ENCODE measurements around the gene C1orf141.
A peak's percentile ranks its signal among the peaks of the same experiment; 100 is the strongest.
"Not testable (repeated sequence)": the region's sequence is repeated elsewhere in the genome, so short reads cannot be mapped to it uniquely, and the experiment has no call there.

C1orf141 gene

GRCh38 chr1:67134695-67135094 is at the start of gene C1orf141:
TSS of gene C1orf141 (minus strand) at chr1:67134970. CDS start at chr1:67127240, 7,730 bp downstream.
- peak; percentile 78 for DNase-seq

DNA sequence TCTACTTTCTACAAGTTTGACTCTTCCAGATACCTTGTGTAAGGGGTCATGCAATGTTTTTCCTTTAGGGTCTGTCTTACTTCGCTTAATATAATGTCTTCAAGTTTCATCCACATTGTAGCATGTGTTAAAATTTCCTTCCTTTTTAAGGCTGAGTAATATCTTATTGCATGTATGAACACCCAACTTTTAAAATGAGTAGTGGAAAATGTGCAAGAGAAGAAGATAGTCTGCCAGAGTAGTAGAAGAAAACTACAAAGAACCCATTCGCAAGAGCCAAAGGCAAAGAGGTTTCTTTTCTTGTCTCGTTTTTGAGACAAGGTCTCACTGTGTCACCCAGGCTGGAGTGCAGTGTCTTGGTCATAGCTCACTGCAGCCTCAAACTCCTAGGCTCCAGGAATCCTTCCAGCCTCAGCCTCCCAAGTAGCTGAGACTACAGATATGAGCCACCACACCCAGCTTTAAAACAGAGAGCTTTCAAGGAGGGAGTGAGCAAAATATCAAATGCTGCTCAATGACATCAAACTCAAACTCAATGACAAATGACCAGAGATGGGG is 40.8 kb upstream of the C1orf141 start:
- DNase-seq: no peak

DNA sequence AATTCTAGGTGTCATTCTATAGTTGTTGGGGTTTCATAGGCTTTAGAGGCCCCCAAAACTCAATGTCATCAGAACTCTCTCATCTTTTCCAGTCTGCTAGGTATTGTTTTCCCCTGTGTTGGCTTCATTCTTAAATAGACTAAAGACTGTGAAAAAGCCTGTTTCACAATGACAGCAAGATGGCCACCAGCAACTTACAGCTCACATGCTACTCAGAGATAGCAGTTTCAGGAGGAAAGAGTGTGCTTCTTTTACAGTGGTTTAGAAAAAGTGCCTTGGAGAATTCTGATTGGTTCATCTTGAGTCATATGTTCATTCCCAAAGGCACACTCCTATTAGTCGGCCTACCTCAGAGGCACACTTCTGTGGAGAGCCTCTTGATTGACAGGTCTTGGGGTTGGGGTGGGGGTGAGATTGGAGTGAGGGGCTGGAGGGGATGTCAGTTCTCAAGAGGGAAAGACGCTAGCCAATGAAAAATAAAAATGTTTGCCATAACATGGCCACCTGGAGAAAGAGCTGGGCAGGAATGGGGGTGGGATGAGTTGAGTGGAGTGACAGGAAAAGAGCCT is 40.0 kb upstream of the C1orf141 start:
- no peak for DNase-seq

- no peak for DNase-seq
Measured at GRCh38 chr1:67173988-67174387, 39.2 kb upstream of the C1orf141 start.

- DNase-seq: no peak
Measured at GRCh38 chr1:67171978-67172377, 37.2 kb upstream of the C1orf141 start.

DNA sequence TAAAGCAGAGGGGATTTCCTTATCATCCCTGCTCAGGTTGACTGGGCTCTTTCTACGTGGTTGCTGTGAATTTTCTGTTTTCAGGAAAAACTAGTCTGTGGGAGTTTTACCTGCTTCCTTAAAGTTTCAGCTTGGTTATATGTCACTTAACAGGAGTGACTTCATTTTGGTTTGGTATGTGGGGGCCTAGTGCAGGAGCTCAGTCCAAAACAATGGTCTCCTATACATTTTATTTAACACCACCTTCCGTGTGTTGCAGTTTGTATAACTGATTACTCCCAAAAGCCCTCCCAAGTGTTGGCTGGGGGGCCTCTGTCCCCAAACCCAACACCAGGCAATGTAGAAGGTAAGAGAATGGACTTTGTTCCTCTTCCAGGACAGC is 36.8 kb upstream of the C1orf141 start:
- DNase-seq: no peak

DNA sequence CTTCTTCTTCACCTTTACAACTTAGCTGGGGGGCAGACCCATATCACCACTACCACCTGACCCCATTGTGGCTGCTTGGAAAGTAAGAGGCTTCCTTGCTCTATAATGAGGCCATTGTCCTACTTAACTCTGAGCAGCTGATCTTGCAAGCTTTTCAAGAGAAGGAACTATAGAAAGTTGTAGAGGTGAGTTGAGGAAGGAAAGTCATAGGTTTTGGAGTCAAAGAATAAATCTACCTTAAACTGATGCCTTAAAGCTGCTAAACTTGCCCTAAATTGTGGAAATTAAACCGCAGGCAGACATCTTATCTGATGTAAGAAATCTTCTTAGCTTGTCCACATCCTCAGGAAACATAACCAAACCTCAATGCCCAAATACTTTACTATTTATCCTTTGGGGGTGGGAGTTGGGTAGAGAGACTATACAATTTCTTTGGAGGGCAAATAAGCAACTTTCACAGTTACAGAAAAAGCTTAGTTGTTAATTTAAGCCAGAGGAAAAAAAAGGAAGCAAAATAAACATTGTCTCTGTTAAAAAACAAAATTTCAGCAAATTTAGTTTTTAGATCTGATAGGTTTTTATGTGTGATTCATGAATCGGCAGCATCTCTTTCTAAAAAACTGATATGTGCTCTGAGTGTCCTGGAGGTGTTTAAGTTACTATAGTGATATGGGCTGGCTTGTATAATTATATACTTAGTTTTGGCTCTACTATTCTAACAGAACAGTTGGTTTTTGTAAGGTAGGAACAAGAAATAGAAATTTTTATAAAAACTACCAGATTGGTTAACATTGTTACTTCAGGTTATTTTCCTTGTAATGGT is 36.2 kb upstream of the C1orf141 start:
- DNase-seq: peak; percentile 33

GRCh38 chr1:67169932-67170331 is 35.2 kb upstream of the C1orf141 start:
- no peak for DNase-seq

DNA sequence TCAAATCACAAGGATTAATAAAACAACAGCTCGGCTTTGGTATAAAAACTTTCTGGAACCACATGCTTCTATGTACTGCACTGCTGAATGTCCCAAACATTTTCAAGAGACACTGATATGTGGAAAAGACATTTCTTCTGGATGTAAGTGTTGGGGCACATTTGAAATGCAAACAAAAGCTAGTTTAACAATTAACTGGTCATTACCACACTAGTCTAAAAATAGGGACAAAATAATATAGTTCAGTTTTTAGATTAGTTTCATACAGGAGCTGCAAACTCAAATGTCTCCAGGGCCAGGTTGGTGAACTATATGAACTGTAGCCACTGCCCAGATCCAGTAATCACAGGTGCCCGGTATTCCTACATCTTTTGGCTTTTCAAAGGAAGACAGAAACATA is 34.7 kb upstream of the C1orf141 start:
- no peak for DNase-seq

- DNase-seq: no peak
Measured at GRCh38 chr1:67166196-67166595, 31.4 kb upstream of the C1orf141 start, which contains the start of gene IL23R. TSS of gene IL23R (plus strand) at chr1:67166454. CDS start at chr1:67168121, 1,667 bp downstream.

- no peak for DNase-seq
Measured at GRCh38 chr1:67165468-67166041, 30.8 kb upstream of the C1orf141 start.

GRCh38 chr1:67162954-67163353 is 28.2 kb upstream of the C1orf141 start:
- no peak for DNase-seq

DNA sequence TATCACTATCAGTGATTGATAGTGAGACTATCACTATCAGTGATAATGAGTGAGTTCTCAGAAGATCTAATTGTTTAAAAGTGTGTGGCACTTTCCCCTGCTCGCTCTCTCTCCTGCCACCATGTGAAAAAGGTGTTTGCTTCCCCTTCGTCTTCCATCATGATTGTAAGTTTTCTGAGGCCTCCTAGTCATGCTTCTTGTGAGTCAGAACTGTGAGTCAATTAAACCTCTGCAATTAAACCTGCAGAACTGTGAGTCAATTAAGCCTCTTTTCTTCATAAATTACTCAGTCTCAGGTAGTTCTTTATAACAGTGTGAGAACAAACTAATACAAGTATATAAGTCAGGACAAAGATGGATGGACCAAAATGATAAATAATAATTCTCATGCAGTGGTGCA is 24.5 kb upstream of the C1orf141 start:
- no peak for DNase-seq

- DNase-seq: no peak
Measured at GRCh38 chr1:67158401-67158800, 23.6 kb upstream of the C1orf141 start.

DNA sequence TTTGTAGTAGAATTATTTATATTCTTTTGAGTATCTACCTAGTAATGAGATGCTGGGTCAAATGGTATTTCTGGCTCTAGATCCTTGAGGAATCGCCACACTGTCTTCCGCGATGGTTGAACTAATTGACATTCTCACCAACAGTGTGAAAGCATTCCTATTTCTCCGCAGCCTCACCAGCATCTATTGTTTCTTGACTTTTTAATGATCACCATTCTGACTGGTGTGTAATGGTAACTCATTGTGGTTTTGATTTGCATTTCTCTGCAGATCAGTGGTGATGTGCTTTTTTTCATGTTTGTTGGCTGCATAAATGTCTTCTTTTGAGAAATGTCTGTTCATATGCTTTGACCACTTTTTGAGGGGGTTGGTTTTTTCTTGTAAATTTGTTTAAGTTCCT is 16.2 kb upstream of the C1orf141 start:
- no peak for DNase-seq

GRCh38 chr1:67149179-67149770 is 14.5 kb upstream of the C1orf141 start:
- DNase-seq: peak; percentile 96

GRCh38 chr1:67148516-67149178 is 13.9 kb upstream of the C1orf141 start:
- DNase-seq: peak; percentile 68

GRCh38 chr1:67147973-67148372 is 13.2 kb upstream of the C1orf141 start:
- not testable (repeated sequence) for DNase-seq

DNA sequence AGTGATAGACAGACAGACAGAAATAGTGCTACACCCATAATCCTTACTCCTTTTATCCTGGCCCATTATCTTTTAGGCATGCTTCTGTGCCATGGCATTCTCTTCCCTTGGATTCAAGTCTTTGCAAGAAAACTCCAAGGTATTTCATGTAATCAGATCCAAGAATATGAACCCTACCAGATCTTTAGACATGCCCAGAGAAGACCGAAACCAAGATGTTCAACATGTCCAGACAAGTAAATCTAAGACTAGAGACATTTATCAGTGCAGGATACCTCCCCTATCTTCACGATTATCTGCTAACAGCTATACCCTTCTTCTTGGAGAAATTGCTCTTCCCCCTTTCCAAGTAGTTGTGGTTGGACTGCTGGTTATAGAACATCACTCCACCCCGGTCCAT is 11.8 kb upstream of the C1orf141 start:
- DNase-seq: no peak

- no peak for DNase-seq
Measured at GRCh38 chr1:67146101-67146500, 11.3 kb upstream of the C1orf141 start.

DNA sequence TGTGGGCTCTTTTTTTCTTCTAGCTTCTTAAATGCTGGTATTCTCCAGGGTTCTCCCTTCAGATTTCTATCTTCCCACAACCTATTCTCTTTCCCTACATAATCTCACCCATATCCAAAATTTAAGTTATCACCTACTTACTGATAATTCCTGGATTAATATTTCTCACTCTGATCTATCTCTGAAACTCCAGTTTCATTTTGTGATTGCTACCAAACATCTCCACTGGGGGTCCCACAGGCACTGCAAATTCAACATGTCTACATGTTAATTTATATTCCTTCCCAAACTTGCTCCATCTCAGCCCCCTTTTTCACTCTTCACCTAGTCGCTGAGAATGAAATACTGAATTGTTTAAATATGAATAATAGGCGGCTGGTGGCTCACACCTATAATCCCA is 9.9 kb upstream of the C1orf141 start:
- DNase-seq: peak; percentile 66

- DNase-seq: no peak
Measured at GRCh38 chr1:67143966-67144365, 9.2 kb upstream of the C1orf141 start.

DNA sequence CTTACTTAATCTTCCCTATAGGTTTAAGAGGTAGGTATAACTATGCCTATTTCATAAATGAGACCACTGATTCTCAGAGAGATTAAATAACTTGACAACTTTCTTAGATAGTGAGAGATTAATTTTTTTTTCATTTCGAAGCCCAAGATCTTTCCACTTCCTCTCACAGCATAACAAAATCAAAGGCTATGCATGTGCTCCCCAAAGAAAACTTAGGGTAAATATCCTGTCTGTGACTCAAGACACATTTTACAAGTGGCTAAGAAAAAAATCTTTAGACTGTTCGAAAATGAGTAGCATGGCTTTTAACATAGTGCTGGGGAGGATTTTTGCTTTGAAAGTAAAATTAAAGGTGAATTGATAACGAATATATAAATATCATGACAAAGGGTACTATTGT is 8.2 kb upstream of the C1orf141 start:
- no peak for DNase-seq

All from hematopoietic multipotent progenitor cell treated with erythropoietin and hydrocortisone succinate and interleukin-3 and kit ligand, for 6 days (in vitro differentiated cells).